Fibroblast of peridontal ligament (primary cell): ENCODE measurements around the gene KCNC3.
"Not testable (repeated sequence)": the region's sequence is repeated elsewhere in the genome, so short reads cannot be mapped to it uniquely, and the experiment has no call there.

Experiments used
- DNase-seq: peaks from one replicate; pipeline ENCODE4 v3.0.0-alpha.2; 2010; ENCODE audit errors: extremely low read depth

The KCNC3 gene

DNA sequence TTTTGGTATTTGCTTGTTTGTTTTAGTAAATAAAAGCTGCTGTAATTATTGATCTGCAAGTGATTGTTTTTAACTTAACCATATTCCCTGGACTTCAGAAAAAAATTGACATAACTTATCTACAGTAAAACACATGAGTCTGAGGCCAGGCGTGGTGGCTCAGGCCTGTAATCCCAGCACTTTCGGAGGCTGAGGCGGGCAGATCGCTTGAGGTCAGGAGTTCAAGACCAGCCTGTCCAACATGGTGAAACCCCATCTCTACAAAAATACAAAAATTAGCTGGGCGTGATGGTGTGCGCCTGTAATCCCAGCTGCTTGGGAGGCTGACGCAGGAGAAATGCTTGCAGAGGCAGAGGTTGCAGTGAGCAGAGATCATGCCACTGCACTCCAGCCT lies 24.3 kb upstream of the KCNC3 start:
- DNase-seq = not testable (repeated sequence)

DNA sequence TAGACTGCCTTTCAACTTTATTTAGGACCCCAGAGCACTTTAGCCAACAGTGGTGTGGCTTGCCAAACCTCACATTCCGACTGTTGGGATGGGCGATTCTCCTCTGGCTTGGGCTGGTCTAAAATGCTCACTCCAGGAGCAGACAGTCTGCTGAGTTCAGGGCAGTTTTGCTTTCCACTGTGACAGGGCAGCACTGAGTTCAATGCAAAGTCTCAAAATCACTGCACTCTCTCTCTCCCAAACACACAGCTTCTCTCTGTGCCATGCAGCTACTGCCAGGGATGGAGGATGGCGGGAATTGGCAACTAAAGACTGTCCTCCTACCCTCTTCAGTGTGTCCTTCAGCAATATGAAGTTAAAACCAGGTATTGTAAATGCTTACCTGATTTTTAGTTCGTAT lies 23.1 kb upstream of the KCNC3 start:
- no peak for DNase-seq

DNA sequence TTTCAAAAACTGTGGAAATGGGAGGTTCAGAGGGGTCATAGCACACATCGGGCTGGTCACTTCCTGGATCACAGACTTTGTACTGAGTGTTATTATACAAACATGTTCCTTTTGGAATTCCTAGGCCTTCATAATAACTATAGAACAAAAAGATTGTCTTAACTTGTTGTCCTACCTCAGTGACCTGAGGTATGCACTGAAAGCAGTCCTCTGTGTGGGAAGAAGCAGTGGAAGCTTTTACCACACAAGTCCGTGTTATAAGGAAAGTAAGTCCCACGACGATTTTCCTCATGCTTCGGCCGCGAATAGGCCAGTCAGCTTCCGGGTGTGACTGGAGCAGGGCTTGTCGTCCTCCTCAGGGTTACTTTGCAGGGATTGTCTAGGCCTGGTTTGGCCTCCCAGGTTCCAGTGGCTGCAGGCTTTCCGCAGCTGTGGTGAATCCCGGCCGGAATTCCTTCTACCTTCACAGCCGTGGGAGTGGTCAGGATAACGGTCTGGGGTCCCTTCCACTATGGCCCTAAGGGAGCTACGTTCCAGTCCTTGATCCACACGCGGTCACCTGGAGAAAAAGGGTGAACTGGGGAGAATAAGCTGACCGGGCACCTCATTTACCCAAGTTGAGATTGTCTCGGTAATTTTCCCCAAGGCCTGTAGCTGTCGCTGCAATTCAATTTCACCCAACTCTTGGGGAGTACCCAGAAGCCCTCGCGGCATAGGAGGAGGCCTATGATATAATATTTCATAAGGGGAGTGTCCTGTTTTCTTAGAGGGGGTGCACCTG lies 20.3 kb upstream of the KCNC3 start:
- DNase-seq = no peak

DNA sequence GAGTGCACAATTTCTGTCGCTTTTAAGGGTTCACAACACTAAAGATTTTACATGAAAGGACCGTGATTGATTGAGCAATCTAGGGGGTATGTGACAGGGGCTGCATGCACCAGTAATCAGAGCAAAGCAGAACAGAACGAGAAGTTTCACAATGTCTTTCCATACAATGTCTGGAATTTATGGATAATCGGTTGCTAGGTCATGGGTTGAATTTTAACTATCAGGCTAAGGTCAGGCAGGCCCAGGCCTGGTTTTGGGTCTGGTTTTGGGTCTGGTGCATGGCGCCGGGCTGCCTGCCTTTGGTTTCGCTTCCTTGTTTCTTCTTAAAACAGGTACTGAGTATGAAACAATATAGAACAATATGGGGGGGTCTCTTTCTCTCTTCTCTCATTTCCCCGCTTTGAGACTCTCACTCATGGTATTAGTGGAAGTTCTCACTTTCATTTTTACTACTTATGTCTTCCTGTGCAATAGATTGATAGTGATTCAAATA lies 18.0 kb upstream of the KCNC3 start:
- not testable (repeated sequence) for DNase-seq

DNA sequence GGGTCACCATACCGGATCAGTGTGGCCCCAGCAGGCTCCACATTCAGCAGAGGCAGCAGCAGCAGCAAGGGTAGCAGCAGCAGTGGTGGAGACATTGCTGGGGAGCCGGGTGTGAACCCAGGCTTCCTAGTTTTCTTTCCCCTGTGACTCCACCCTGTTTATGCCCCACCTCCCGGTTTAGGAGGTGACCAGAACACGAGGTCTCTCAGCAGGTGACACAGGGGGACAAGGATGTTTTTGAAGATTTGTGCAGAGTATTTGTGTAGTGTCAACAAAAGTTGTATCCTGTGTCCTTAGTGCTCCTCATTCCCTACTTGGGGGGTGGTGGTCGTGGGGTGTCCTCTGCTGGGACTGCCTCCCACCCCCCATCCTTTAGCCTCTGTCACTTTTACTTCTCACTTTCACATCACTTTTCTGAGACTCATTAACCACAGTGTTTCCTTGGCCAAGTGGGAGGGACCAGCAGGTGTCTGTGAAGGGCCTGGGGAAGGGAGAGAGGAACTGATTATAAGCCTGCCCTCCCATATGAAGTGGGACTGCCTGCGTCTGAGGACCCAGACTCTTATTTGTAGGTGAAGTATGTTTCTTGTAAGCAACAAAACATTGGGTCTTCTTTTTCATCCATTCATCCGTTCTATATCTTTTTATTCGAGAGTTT lies 15.6 kb upstream of the KCNC3 start:
- DNase-seq = no peak

DNA sequence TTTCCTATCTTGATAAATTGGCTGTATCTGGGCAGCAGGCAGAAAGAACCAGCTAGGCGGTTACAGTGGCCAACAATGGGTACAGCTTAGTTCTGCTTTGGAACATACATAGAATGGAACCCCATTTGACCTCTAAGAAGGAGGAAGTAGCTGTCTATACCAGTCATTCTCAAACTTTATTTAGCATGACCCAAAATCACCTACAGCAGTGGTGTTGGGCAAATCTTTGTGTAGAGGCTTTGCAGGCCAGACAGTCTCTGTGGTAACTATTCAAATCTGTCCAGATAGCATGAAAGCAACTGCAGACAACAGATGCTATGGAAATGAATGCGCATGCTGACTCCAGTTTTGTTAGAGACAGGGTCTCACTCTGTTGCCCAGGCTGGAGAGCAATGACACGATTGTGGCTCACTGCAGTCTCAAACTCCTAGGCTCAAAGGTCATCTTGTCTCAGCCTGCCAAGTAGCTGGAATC lies 12.0 kb upstream of the KCNC3 start:
- DNase-seq = no peak

DNA sequence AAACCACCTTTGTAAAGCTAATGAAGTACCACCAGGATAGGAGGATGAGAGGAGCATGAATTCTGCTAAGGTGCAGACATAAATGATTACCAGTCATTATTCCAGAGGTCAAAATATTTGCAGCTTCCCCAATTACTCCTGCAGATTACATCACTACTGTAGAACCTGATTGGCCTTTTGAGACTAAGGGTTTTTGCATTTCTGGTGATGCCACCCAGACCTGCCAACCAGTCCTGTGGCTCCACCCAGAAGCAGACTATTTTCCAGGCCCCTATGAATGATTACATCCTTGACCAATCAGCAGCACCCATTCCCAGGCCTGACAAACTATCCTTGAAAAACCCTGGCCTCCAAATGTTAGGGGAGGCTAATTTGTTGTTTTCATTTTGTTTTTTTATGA lies 11.2 kb upstream of the KCNC3 start:
- DNase-seq = no peak

DNA sequence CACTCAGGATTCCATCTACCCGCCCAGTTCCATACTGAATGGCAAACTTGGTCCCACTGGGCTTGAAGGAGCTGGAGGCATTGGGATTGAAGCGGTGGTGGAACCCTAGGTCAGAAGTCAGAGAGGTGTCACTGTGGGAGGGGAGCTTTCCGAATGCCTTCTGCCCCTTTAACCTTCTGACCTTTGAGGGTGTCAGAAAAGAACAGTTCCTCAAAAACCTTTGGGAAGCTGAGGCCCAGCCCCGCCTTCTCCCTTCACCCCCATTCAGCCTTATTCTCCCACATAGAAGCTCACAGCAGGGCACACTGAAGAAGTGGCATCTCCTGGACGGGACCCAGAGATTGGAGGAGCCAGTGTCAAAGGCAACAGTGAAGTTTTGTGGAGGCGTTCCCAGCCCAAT lies 7.9 kb upstream of the KCNC3 start:
- not testable (repeated sequence) for DNase-seq

DNA sequence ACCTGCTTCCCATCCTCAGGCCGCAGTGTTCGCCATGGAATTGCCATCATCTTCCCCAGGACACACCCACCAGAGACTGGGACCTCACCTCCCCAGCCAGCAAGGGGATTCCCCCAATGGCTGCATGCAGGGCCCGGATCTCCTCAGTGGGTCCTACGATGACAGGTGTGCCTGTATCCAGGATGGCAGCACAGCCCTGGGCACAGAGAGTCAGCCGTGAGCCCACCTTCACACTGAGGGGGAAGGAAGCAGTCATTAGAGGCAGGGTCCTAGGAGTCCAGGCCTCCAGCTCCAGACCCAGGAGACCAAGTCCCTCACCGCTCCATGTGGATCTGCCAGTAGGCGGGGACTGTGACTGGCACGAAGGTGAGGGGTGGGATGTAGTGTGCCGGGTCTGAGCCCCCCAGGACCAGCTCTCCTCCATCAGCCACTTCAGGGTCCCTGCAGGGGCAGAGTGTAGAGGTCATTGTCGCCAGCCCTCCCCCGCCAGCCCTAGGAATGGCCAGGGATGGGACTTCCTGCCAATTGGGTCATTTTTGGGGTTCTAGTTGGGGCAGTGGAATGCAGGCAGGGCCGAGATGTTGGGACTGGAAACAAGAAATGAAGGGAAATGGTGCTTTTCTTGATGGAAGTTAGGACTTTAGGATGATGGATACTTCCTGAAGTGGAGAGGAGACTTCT lies 5.7 kb upstream of the KCNC3 start:
- no peak for DNase-seq

DNA sequence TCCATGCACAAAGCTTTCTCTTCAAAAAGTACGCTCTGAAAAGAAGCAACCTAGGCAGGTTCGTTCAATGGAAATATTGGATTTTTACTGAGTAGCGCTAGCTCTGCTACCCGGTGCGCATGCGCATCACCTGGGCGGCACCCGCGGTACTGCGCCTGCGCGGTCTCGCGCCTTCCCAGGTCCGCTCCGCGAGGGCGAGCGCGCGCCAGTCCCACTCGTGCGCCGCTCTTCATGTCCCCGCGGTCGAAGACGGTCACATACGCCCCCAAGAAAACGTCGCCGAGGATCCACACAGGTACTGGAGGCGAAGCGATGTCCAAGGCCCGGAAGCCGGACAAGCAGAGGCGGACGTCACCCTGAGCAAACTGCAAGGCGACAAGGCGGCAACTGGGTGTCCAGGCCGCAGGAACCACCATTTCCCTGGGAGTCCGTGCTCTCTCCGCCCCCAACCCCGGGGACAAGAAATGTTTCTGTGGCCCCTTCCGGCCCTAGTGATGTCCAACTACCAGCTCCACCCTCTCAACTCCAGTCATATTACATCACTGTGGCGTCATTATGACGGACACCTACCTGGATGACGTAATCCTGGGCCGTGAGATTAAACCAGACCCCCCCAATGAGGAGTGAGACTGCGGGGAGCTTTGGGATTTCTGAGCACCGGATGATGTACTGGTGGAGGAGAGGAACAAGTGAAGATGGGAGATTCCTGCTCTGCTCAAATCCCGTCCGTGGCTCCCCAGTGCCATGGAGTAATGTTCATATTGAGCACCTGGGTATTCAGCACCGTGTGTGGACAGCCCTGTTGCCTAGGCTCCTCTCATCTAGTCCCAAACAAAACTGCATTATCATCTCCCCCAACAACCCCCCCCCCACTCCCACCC lies 4.8 kb upstream of the KCNC3 start:
- no peak for DNase-seq

DNA sequence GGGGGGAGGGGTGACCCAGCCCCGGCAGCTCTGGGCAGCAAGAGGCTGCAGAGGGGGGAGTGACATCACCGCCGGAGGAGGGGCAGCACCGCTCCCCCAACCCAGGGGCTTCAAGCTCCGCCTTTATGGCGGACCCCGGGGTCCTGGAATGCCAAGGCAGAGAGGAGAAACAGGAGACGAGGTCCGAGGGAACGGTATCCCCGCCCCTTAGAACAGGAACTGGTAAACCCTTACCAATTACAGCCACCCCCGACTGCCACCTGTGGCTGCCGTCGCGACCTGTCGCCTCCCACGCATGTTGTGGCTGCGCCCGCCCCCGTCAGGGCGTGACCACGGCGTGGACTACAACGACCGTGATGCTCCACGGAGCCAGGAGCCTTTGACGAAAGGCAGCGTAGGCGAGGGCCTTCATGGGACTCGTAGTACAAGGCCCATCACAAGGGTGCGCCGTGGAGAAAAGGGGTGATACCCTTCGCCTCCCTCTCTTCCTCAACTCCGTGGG lies 4.1 kb upstream of the KCNC3 start:
- peak; percentile 63 for DNase-seq

DNA sequence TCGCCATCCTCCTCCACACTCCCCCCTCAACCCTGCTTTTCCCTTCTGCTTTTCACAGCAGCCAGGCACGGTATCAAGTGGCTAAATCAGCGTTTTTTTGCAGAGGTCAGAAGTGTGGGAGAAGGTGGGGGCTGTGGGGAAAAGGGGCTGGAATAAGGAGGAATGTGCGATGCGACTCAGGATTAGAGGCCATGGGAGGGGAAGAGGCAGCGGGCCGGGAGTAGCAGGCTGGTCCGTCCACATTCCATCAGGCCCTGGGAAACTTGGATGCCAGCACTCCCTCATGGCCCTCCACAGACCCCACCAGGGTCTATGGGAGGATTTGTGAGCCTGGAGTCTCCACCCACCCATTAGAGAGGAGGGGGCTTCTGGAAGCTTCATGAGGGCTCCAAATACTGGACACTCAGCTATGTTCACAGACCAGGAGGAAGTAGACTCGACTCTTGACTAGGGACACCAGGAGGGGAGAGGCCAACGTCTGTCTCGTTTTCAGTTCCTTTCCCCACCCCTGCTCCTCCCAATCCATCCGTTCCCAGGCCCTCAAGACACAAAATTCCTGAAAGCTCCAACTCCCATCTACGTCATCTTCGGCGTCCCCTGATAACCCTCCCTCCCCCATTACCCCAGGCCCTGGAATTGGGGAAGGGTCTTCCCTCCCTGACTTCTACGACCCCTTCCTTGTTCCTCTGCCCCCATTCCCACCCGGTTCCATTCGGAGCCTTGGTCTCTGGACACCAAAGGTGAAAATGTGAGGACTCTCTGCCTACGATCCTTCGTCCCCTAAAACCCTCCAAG lies 3.3 kb upstream of the KCNC3 start:
- no peak for DNase-seq

DNA sequence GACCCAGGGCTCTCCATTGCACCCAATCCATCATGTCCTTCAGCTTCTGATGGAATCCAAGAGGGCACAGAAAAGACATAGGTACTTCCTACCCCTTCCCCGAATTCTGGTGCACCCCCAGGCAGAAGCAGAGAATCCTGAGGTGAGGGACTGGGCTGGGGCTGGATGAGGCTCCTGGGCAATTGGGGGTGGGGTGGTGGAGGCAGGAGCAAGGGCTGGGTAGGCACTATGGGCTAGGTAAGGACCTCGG lies 2.7 kb upstream of the KCNC3 start:
- no peak for DNase-seq

DNA sequence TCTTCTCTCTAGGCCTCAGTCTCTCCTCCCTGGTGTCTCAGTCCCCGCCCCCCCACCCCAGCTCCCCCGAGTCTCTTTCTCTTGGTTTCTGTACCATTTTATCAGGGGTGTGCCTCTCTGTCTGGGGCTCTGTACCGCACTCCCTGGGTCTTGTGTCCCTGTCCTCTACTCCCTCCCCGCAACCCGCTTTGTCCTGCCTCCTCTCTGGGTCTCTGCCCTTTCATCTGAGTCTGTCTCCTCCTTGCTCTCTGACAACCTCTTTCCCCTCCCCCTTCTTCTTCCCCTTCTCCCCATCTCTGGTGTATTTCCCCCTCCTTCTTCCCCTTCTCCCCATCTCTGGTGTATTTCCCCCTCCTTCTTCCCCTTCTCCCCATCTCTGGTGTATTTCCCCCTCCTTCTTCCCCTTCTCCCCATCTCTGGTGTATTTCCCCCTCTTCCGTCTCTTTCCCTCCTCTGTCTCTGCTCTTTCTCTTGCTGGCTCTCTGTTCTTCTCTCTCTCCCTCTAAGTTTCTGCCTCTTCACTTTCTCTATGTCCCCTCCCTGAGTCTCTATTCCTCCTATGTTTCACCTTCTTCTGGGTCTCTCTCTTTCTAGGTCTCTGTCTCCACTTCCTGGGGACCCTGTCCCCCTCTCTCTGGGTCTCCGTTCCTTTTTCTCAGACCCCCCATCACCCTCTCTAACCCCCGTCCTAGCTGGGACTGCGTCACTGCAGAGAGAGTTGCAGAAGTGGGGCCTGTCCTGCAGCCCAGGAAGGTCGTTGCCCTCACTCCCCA lies 2.2 kb upstream of the KCNC3 start:
- no peak for DNase-seq

DNA sequence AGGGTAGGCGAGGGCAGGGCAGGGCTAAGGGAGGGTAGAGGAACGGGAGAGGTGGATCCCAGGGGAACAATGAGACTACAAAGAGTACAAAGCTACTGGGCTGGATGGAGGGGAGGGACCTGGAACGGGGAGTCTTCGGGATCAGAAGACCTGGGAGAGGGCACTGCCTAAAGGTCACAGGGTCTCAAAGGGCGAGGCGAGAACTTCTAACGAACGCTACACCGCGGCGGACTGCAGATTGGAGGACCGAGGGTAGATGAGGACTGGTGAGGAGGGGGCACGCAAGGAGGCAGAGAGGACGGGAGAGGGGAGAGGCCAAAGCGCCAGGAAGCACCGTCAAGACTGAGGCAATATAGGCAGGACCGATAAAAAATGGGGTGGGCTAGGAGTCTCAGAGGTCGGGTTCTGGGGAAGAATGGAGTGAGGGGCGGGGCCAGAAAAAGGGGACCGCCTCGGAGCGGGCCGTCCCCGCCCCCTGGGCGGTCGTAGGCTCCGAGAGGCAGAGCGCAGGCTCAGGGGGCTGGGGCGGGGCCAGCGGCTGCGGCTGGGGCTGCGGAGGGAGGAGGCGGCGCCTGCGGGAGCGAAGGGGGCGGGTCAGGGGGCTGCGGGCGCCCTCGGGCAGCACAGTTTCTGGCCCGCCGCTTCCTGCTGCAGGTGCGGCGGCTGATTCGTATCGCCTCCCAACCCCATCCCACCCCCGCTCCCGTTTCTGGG lies 1.3 kb upstream of the KCNC3 start:
- DNase-seq = no peak

DNA sequence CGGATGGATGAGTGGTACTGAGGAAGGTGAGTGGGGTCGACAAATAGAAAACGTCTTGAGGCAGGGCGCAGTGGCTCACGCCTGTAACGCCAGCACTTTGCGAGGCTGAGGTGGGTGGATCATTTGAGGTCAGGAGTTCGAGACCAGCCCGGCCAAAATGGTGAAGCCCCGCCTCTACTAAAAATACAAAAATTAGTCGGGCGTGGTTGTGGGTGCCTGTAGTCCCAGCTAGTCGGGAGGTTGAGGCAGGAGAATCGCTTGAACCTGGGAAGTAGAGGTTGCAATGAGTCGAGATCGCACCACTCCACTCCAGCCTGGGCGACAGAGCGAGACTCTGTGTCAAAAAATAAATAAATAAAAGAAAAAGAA lies 733 bp upstream of the KCNC3 start:
- DNase-seq = not testable (repeated sequence)

DNA sequence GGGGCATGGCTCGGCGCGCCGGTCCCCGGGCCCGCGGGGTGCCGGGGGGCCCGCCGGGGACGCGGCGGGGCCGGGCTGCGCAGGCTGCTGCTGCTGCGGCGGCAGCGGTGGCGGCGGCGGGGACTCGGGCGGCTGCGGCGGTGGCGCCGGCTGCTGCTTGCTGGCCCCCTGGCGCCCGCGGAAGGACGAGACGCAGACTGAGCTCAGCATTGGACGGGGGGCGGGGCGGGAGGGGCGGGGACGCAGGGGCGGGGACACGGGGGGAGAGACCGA lies 368 bp downstream of the KCNC3 start:
- no peak for DNase-seq

DNA sequence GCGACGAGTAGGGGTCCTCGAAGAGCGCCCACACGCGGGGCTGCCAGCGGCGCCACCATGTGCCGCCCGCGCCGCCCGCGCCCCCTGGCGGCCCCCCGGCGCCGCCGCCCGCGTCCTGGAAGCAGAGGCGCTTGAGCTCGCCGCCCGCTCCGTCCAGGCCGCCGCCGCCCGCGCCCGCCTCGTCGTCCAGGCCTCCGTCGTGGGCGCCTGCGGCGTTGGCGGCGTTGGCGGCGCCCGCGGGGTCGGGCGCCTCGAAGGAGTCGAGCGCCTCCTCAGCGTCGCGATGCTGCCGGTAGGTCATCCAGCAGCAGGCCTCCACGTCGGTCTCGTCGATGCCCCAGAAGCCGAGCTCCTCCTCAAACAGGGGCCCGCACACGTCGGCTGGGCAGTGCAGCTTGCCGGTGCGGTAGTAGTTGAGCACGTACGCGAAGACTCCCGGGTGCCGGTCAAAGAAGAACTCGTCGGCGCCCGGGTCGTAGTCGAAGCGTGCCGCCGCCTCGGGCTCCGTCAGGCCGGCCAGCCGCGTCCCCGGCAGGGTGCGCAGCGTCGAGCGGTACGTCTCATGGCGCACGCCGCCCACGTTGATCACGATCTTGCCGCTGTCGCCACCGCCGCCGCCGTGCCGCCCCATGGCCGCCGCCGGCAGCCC lies 829 bp downstream of the KCNC3 start:
- DNase-seq = no peak

DNA sequence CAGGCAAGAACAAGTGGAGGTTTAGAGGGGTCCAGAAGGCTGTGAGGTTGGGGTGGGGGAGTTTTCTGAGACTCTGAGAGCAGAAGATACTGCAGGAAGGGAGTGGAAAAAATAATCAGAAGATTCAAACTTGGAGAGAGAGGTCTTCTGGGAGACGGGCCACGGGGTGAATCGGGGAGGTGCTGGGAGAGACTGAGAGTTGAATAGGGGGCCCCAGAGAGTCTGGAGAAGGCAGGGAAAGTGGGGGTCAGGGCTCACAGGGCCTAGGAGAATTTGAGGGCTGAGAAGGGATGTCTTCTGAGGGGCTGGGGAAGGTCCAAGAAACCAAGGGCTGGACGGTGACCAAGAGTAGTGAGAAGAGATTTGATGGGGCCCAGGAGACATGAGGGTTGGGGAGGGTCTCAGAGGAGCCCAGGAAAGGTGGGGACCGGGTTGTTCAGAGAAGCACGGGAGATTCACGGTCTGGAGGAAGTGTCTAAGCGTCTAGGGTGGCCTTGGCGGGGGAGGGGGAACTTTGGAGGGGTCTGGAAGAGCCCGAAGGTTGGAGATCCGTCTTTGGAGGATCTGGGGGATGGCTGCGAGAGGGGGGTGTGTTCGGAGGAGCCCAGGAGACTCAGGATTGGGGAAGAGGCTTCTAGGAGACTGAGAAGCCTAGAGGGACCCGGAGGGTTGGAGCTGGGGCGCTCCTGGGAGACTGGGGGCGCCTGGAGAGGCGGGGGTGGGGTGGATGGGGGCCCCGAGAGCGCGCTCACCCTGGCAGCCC lies 1.5 kb downstream of the KCNC3 start:
- no peak for DNase-seq
